H1 (cell line): ENCODE measurements around the gene MCM9. TPM values are rescaled to one million over a fixed set of nuclear protein-coding genes. Genes with fewer than 3 reads are reported as not detected.
"Not testable (repeated sequence)": the region's sequence is repeated elsewhere in the genome, so short reads cannot be mapped to it uniquely, and the experiment has no call there.

Source experiments
- CTCF ChIA-PET: fragments of 300-600 bp; sonication (Branson Sonifier 250); formaldehyde crosslinking; loops from one replicate; lab custom pipeline; 2021; ENCODE audit not compliant: partially characterized antibody; lab: Charles Lee
- POLR2A ChIA-PET: fragments of 300-600 bp; sonication (Branson Sonifier 250); formaldehyde crosslinking; loops from one replicate; lab custom pipeline; 2021; ENCODE audit warnings: inconsistent platforms; ENCODE audit not compliant: partially characterized antibody; lab: Charles Lee
- DNase-seq, 2 experiments: peaks; one replicate each; pipeline versions ENCODE4 v3.0.0 to v3.0.0-alpha.2; 2010 to 2022; ENCODE audit warnings: low spot score in 2 of 2, low read depth in 1 of 2, mixed read lengths in 1 of 2
- FAIRE-seq: peaks from 2 replicates; lab custom pipeline; 2011; peaks lifted over from hg19 to GRCh38; lab: Jason Lieb, UNC
- H2AFZ ChIP-seq: 2 replicates; pipeline ENCODE4 v1.8.1; 2012; ENCODE audit warnings: low read length, inconsistent platforms
- H2AK5ac ChIP-seq: 2 replicates; pipeline ENCODE4 v1.6.1; 2013; ENCODE audit warnings: low read depth, low read length
- H2BK120ac ChIP-seq: replicated peaks from 2 replicates; pipeline ENCODE3; 2013; ENCODE audit warnings: low read depth, low read length, inconsistent platforms
- H2BK12ac ChIP-seq: 2 replicates; pipeline ENCODE4 v1.6.1; 2013; ENCODE audit warnings: low read depth, low read length
- H2BK15ac ChIP-seq: 2 replicates; pipeline ENCODE4 v1.6.1; 2013; ENCODE audit warnings: low read length
- H2BK20ac ChIP-seq: 2 replicates; pipeline ENCODE4 v1.6.1; 2013; ENCODE audit warnings: low read length
- H2BK5ac ChIP-seq: 2 replicates; pipeline ENCODE4 v1.6.1; 2013; ENCODE audit warnings: low read depth, low read length
- H3K14ac ChIP-seq: 2 replicates; pipeline ENCODE4 v1.6.1; 2013; ENCODE audit warnings: inconsistent platforms; ENCODE audit not compliant: insufficient read length
- H3K18ac ChIP-seq: 2 replicates; pipeline ENCODE4 v1.6.1; 2013; ENCODE audit warnings: low read length; ENCODE audit errors: extremely low read depth
- H3K23ac ChIP-seq: 2 replicates; pipeline ENCODE4 v1.6.1; 2013; ENCODE audit warnings: inconsistent platforms; ENCODE audit not compliant: insufficient read length
- H3K23me2 ChIP-seq: 2 replicates; pipeline ENCODE4 v1.6.1; 2013; ENCODE audit warnings: low read depth, low read length
- H3K27ac ChIP-seq: 2 replicates; pipeline ENCODE4 v1.6.1; 2011; ENCODE audit warnings: low read depth, low read length, inconsistent platforms
- H3K27me3 ChIP-seq, 4 experiments: replicated peaks in 1 of 4; 1 replicate in 1 of 4; 2 replicates in 3 of 4; pipeline versions ENCODE4 v1.6.1 to v1.8.1; 2011 to 2013; ENCODE audit warnings: low read length in 3 of 4, mild to moderate bottlenecking in 3 of 4, inconsistent platforms in 2 of 4, mixed read lengths in 2 of 4, moderate library complexity in 1 of 4; ENCODE audit not compliant: control insufficient read depth in 3 of 4, insufficient read depth in 3 of 4; ENCODE audit errors: extremely low read depth in 1 of 4
- H3K36me3 ChIP-seq, 4 experiments: 2 replicates each; pipeline versions ENCODE4 v1.6.1 to v1.8.1; 2011 to 2013; ENCODE audit warnings: mild to moderate bottlenecking in 4 of 4, low read length in 3 of 4, moderate library complexity in 2 of 4, control low read depth in 1 of 4, inconsistent platforms in 1 of 4; ENCODE audit not compliant: insufficient read depth in 4 of 4, control insufficient read depth in 2 of 4
- H3K4ac ChIP-seq: replicated peaks from 2 replicates; pipeline ENCODE3; 2013; ENCODE audit warnings: low read length, low read depth, mixed read lengths, inconsistent platforms; ENCODE audit not compliant: insufficient read length
- H3K4me1 ChIP-seq, 4 experiments: replicated peaks in 1 of 4; 1 replicate in 1 of 4; 2 replicates in 3 of 4; pipeline versions ENCODE4 v1.6.1 to v1.8.1; 2011 to 2013; ENCODE audit warnings: low read length in 3 of 4, inconsistent platforms in 2 of 4, mixed read lengths in 1 of 4; ENCODE audit not compliant: insufficient read depth in 4 of 4, control insufficient read depth in 3 of 4
- H3K4me2 ChIP-seq, 2 experiments: 2 replicates each; pipeline versions ENCODE4 v1.6.1 to v1.8.1; 2011 to 2013; ENCODE audit warnings: low read depth in 2 of 2, low read length in 2 of 2, control low read depth in 1 of 2, inconsistent platforms in 1 of 2, mild to moderate bottlenecking in 1 of 2; ENCODE audit not compliant: insufficient read depth in 1 of 2
- H3K4me3 ChIP-seq, 4 experiments: fragments of 200-600, 300-600 bp in 1 of 4; sonication (generic), shearing (Covaris generic), sonication (Bioruptor Twin) in 1 of 4; 2 replicates each; pipeline versions ENCODE4 v1.5.1 to v1.8.1; 2011 to 2016; ENCODE audit warnings: low read length in 4 of 4, low read depth in 3 of 4, control low read depth in 2 of 4, inconsistent platforms in 2 of 4, mild to moderate bottlenecking in 2 of 4, mixed read lengths in 1 of 4, moderate library complexity in 1 of 4; ENCODE audit not compliant: insufficient read depth in 2 of 4; ENCODE audit errors: extremely low read depth in 1 of 4
- H3K56ac ChIP-seq: replicated peaks from 2 replicates; pipeline ENCODE3; 2013; ENCODE audit warnings: low read depth, mild to moderate bottlenecking, mixed read lengths, low read length, inconsistent platforms; ENCODE audit not compliant: insufficient read length
- H3K79me1 ChIP-seq: 2 replicates; pipeline ENCODE4 v1.6.1; 2013; ENCODE audit warnings: low read depth, low read length, control low read depth
- H3K79me2 ChIP-seq, 2 experiments: 2 replicates each; pipeline versions ENCODE4 v1.6.1 to v1.8.1; 2012 to 2013; ENCODE audit warnings: low read length in 2 of 2, mild to moderate bottlenecking in 2 of 2, inconsistent platforms in 1 of 2; ENCODE audit not compliant: insufficient read depth in 2 of 2, control insufficient read depth in 1 of 2
- H3K9ac ChIP-seq, 4 experiments: replicated peaks in 1 of 4; 1 replicate in 1 of 4; 2 replicates in 3 of 4; pipeline versions ENCODE4 v1.6.1 to v1.8.1; 2011 to 2013; ENCODE audit warnings: low read depth in 3 of 4, low read length in 3 of 4, control low read depth in 2 of 4, mild to moderate bottlenecking in 2 of 4, moderate library complexity in 2 of 4, inconsistent platforms in 1 of 4; ENCODE audit errors: extremely low read depth in 1 of 4
- H3K9me3 ChIP-seq, 2 experiments: 2 replicates each; pipeline versions ENCODE4 v1.6.1 to v1.8.1; 2012 to 2013; ENCODE audit warnings: mild to moderate bottlenecking in 2 of 2, moderate library complexity in 2 of 2, control low read depth in 1 of 2, inconsistent platforms in 1 of 2, low read depth in 1 of 2, low read length in 1 of 2, mixed read lengths in 1 of 2; ENCODE audit not compliant: insufficient read depth in 2 of 2
- H4K20me1 ChIP-seq, 2 experiments: replicated peaks in 1 of 2; 2 replicates each; pipeline versions ENCODE3 to v1.8.1; 2011 to 2013; ENCODE audit warnings: inconsistent platforms in 2 of 2, low read length in 2 of 2, mild to moderate bottlenecking in 1 of 2; ENCODE audit not compliant: insufficient read depth in 2 of 2, control insufficient read depth in 1 of 2
- H4K5ac ChIP-seq: 2 replicates; pipeline ENCODE4 v1.6.1; 2013; ENCODE audit warnings: low read length, low read depth, mixed read lengths, inconsistent platforms; ENCODE audit not compliant: insufficient read length
- H4K8ac ChIP-seq: 2 replicates; pipeline ENCODE4 v1.8.0; 2013; ENCODE audit warnings: mild to moderate bottlenecking, moderate library complexity, low read length, inconsistent platforms; ENCODE audit not compliant: insufficient read depth; ENCODE audit errors: extremely low read depth
- H4K91ac ChIP-seq: replicated peaks from 2 replicates; pipeline ENCODE3; 2013; ENCODE audit warnings: low read length, mixed read lengths, inconsistent platforms; ENCODE audit not compliant: insufficient read length
- CTCF ChIP-seq, 3 experiments: IDR thresholded peaks; 1 replicate in 2 of 3; 2 replicates in 1 of 3; pipeline versions ENCODE4 v1.5.1 to v1.6.1; 2011; ENCODE audit warnings: low read length in 3 of 3, mild to moderate bottlenecking in 3 of 3, inconsistent platforms in 2 of 3, low read depth in 1 of 3, moderate library complexity in 1 of 3; ENCODE audit not compliant: insufficient read depth in 1 of 3; ENCODE audit errors: control extremely low read depth in 1 of 3
- whole genome bisulfite sequencing, 2 experiments: shearing (Covaris generic) in 1 of 2; methylation state at CpG; one replicate each; pipeline versions ENCODE4 v1.1.6 to v1.1.7; 2013 to 2015; ENCODE audit warnings: low lambda C conversion rate in 2 of 2, mixed read lengths in 2 of 2, inconsistent platforms in 1 of 2, low coverage in 1 of 2, missing lambda C conversion rate in 1 of 2; ENCODE audit not compliant: insufficient replicate concordance in 2 of 2, insufficient coverage in 1 of 2, insufficient read length in 1 of 2; ENCODE audit errors: extremely low coverage in 1 of 2, missing lambda C conversion rate in 1 of 2; 5-methylcytosine and 5-hydroxymethylcytosine counted together
- polyA plus RNA-seq, 7 experiments: library from polyadenylated mRNA; depleted of rRNA in 3 of 7; stranded (reverse) in 5 of 7; unstranded in 2 of 7; fragments of >200 nt in 5 of 7; fragments of 200-250 nt in 2 of 7; gene quantifications; 1 replicate in 5 of 7; 2 replicates in 1 of 7; 4 replicates in 1 of 7; pipeline versions ENCODE4 v1.2.1 to v1.2.3, GENCODE V29; 2011 to 2013; ENCODE audit warnings: missing spikeins in 2 of 7, mixed read lengths in 2 of 7
- total RNA-seq: library from RNA; stranded (reverse); fragmentation: NEBNext Ultra II Directional; extraction: Animal tissue kit (Norgen Biotek cat#: 25700); gene quantifications from 2 replicates; pipeline ENCODE4 v1.2.1, GENCODE V29; 2021

Gene MCM9
- total and polyA plus RNA-seq, 2 of the 8 experiments (the other 6 are each of a cell fraction or from before 2014, with no cell fraction given) = 3.7 to 11.4 TPM

DNA sequence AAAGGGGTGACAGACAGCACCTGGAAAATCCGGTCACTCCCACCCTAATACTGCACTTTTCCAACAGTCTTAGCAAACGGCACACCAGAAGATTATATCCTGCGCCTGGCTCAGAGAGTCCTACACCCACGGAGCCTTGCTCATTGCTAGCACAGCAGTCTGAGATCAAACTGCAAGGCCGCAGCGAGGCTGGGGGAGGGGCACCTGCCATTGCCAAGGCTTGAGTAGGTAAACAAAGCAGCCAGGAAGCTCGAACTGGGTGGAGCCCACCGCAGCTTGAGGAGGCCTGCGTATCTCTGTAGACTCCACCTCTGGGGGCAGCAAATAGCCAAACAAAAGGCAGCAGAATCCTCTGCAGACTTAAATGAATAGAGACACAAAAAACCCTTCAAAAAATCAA lies 138.4 kb downstream of the MCM9 start:
- DNase-seq = peak in 1 of 2 experiments; percentile 79
- TF ChIP-seq CTCF (IDR thresholded peaks at IDR 0.05; ENCODE audit: control extremely low read depth in 1 of 3, insufficient read depth in 1 of 3, low read depth in 1 of 3, low read length in 3 of 3) = peak in 1 of 3 experiments; percentile 9; a peak in 1 of 4 replicates
- H3K23ac ChIP-seq, H4K91ac ChIP-seq, H2BK5ac ChIP-seq, H3K4me2 ChIP-seq, H2BK15ac ChIP-seq, H3K79me2 ChIP-seq, H3K36me3 ChIP-seq, H3K4me1 ChIP-seq, H3K79me1 ChIP-seq, H3K14ac ChIP-seq, H3K56ac ChIP-seq, H3K27ac ChIP-seq, H2AK5ac ChIP-seq, H3K27me3 ChIP-seq, H3K23me2 ChIP-seq, H3K4me3 ChIP-seq, H3K4ac ChIP-seq, H4K20me1 ChIP-seq, FAIRE-seq, H4K5ac ChIP-seq, H4K8ac ChIP-seq, H2BK20ac ChIP-seq, H3K9ac ChIP-seq, H2BK120ac ChIP-seq, H2AFZ ChIP-seq, H3K18ac ChIP-seq: not testable (repeated sequence)
- CTCF ChIA-PET = interaction anchor here (0.6 to 1.0 kb wide), 3 partner anchors 11 to 323 kb away, joined by 3 to 4 read pairs (median 4); no protein-coding TSS in a partner anchor
- Histone ChIP-seq H3K9me3 (peaks cover 8 to 11% of the 10 kb centered on the region in 2 experiments; a peak in 3 of 4 replicates), H2BK12ac (0 out of 2 replicates have a peak overlapping the region, but pooled peaks have one; percentile 7)
- WGBS, 2 experiments = 80% methylated on average over 9 of the region's 9 CpGs; no CpG with 5 or more reads in 1 of the 2 experiments
- POLR2A ChIA-PET = interaction anchor here (1.7 kb wide), 1 partner anchor 9 kb away, joined by 5 read pairs; no protein-coding TSS in a partner anchor
